SK-N-SH treated with all-trans-retinoic acid at 6 μM for 48 hours (cell line): ENCODE measurements around the gene HES4.

ENCODE experiments used
- ATAC-seq: fragments of 200-7000 bp; cut with Tn5 transposase; 3 replicates; pipeline ENCODE4 v1.9.1; 2020; ENCODE audit warnings: mild to moderate bottlenecking, moderate library complexity
- ARNTL ChIP-seq: fragments of 450-650 bp; formaldehyde crosslinking; IDR thresholded peaks from 2 replicates; pipeline ENCODE4 v1.5.0; 2020; ENCODE audit warnings: low read depth, mild to moderate bottlenecking, moderate library complexity, borderline replicate concordance
- CREB5 ChIP-seq: fragments of 250-450 bp; sonication (Bioruptor Pico); IDR thresholded peaks from 2 replicates; pipeline ENCODE4 v1.5.1; 2020; ENCODE audit warnings: low read depth, mild to moderate bottlenecking, moderate library complexity
- CSDC2 ChIP-seq: fragments of 250-450 bp; sonication (Bioruptor Pico); IDR thresholded peaks from 2 replicates; pipeline ENCODE4 v1.5.0; 2020; ENCODE audit warnings: mild to moderate bottlenecking, moderate library complexity
- CSRNP3 ChIP-seq: fragments of 250-450 bp; sonication (Bioruptor Pico); IDR thresholded peaks from 2 replicates; pipeline ENCODE4 v1.5.1; 2021; ENCODE audit warnings: mild to moderate bottlenecking, moderate library complexity
- ESRRG ChIP-seq: fragments of 250-450 bp; sonication (Bioruptor Pico); IDR thresholded peaks from 2 replicates; pipeline ENCODE4 v1.6.1; 2021; ENCODE audit warnings: mild to moderate bottlenecking
- GLIS3 ChIP-seq: fragments of 250-450 bp; sonication (Bioruptor Pico); IDR thresholded peaks from 2 replicates; pipeline ENCODE4 v1.5.0; 2020; ENCODE audit warnings: mild to moderate bottlenecking, moderate library complexity
- ISL1 ChIP-seq: fragments of 250-450 bp; sonication (Bioruptor Pico); IDR thresholded peaks from 2 replicates; pipeline ENCODE4 v2.1.2; 2022; ENCODE audit warnings: mild to moderate bottlenecking, moderate library complexity
- PATZ1 ChIP-seq: fragments of 250-450 bp; sonication (Bioruptor Pico); IDR thresholded peaks from 2 replicates; pipeline ENCODE4 v1.8.0; 2020; ENCODE audit warnings: mild to moderate bottlenecking, moderate library complexity, borderline replicate concordance
- POU6F1 ChIP-seq: fragments of 250-450 bp; sonication (Bioruptor Pico); IDR thresholded peaks from 2 replicates; pipeline ENCODE4 v1.8.0; 2021; ENCODE audit warnings: low read depth, mild to moderate bottlenecking, moderate library complexity, borderline replicate concordance
- PPARA ChIP-seq: fragments of 250-450 bp; sonication (Bioruptor Pico); IDR thresholded peaks from 2 replicates; pipeline ENCODE4 v1.5.0; 2020; ENCODE audit warnings: mild to moderate bottlenecking, borderline replicate concordance
- RARB ChIP-seq: fragments of 250-450 bp; sonication (Bioruptor Pico); IDR thresholded peaks from 2 replicates; pipeline ENCODE4 v1.8.0; 2021; ENCODE audit warnings: mild to moderate bottlenecking, moderate library complexity
- SNAI2 ChIP-seq: fragments of 250-450 bp; sonication (Bioruptor Pico); IDR thresholded peaks from 2 replicates; pipeline ENCODE4 v1.5.0; 2020; ENCODE audit warnings: mild to moderate bottlenecking, moderate library complexity
- TCF4 ChIP-seq: fragments of 250-450 bp; sonication (Bioruptor Pico); IDR thresholded peaks from 2 replicates; pipeline ENCODE4 v1.8.0; 2021; ENCODE audit warnings: mild to moderate bottlenecking, moderate library complexity, borderline replicate concordance
- TSHZ2 ChIP-seq: fragments of 250-450 bp; sonication (Bioruptor Pico); IDR thresholded peaks from 2 replicates; pipeline ENCODE4 v1.5.0; 2020; ENCODE audit warnings: mild to moderate bottlenecking, moderate library complexity
- ZFP3 ChIP-seq: fragments of 250-450 bp; sonication (Bioruptor Pico); IDR thresholded peaks from 2 replicates; pipeline ENCODE4 v1.5.0; 2020; ENCODE audit warnings: mild to moderate bottlenecking, moderate library complexity
- ZFP30 ChIP-seq: fragments of 450-650 bp; formaldehyde crosslinking; IDR thresholded peaks from 2 replicates; pipeline ENCODE4 v1.5.0; 2022; ENCODE audit warnings: mild to moderate bottlenecking, moderate library complexity
- ZNF565 ChIP-seq: fragments of 450-650 bp; formaldehyde crosslinking; conservative IDR thresholded peaks from 2 replicates; pipeline ENCODE4 v1.5.0; 2020; ENCODE audit warnings: low read depth, mild to moderate bottlenecking, moderate library complexity
- ZNF70 ChIP-seq: fragments of 450-650 bp; formaldehyde crosslinking; IDR thresholded peaks from 2 replicates; pipeline ENCODE4 v1.5.0; 2020; ENCODE audit warnings: mild to moderate bottlenecking, moderate library complexity
- ZNF8 ChIP-seq: fragments of 450-650 bp; formaldehyde crosslinking; IDR thresholded peaks from 2 replicates; pipeline ENCODE4 v1.5.0; 2020; ENCODE audit warnings: mild to moderate bottlenecking, moderate library complexity

The HES4 gene

GRCh38 chr1:969260-969855 is 30.5 kb downstream of the HES4 start:
- ATAC-seq = no peak

GRCh38 chr1:967466-968343 is 32.2 kb downstream of the HES4 start:
- ATAC-seq = peak; percentile 9; the same call in 2 of the 3 replicates
- TF ChIP-seq CSDC2 (CRISPR knock-in tag) (no peak), RARB (CRISPR knock-in tag) (no peak), ISL1 (CRISPR knock-in tag) (no peak), POU6F1 (CRISPR knock-in tag) (no peak), ZNF70 (no peak), PPARA (no peak), ZNF8 (CRISPR knock-in tag) (no peak), PATZ1 (no peak), GLIS3 (CRISPR knock-in tag) (no peak), ZNF565 (CRISPR knock-in tag) (no peak)

More at GRCh38 chr1:969260-969855, 30.5 kb downstream of the HES4 start:
- TF ChIP-seq TCF4 (CRISPR knock-in tag) (no peak), ZFP30 (CRISPR knock-in tag) (no peak), ZFP3 (no peak), ZNF8 (CRISPR knock-in tag) (no peak)

GRCh38 chr1:966704-967300 is 33.1 kb downstream of the HES4 start:
- TF ChIP-seq TCF4 (CRISPR knock-in tag) (no peak), ARNTL (CRISPR knock-in tag) (no peak), CSDC2 (CRISPR knock-in tag) (no peak), PPARA (no peak), CREB5 (no peak), ISL1 (CRISPR knock-in tag) (no peak), RARB (CRISPR knock-in tag) (no peak), ZNF565 (CRISPR knock-in tag) (no peak), TSHZ2 (no peak), ESRRG (CRISPR knock-in tag) (no peak), PATZ1 (no peak), SNAI2 (CRISPR knock-in tag) (no peak), CSRNP3 (CRISPR knock-in tag) (no peak), ZFP30 (CRISPR knock-in tag) (no peak), POU6F1 (CRISPR knock-in tag) (no peak), GLIS3 (CRISPR knock-in tag) (no peak)
- no peak for ATAC-seq
